GM23338 (cell line): Measurements from ENCODE around the gene ATP8B4.

Source experiments
- EZH2 ChIP-seq: fragments of 200-600 bp; sonication (generic); IDR thresholded peaks from one replicate; pipeline ENCODE4 v1.8.0; 2017; ENCODE audit warnings: antibody characterized with exemption, mild to moderate bottlenecking, low read depth; ENCODE audit not compliant: unreplicated experiment
- TF ChIP-seq, protein P1 (sequence below): IDR thresholded peaks from one replicate; pipeline ENCODE4 v1.6.1; 2018; ENCODE audit warnings: antibody characterized with exemption; ENCODE audit not compliant: unreplicated experiment
- TF ChIP-seq, protein P2 (sequence below), 2 experiments: fragments of 200-600 bp in 1 of 2; sonication (generic) in 1 of 2; conservative IDR thresholded peaks; 2 replicates each; pipeline versions ENCODE4 v1.5.1 to v1.6.1; 2016 to 2017; ENCODE audit warnings: antibody characterized with exemption in 2 of 2, low read depth in 2 of 2, mild to moderate bottlenecking in 2 of 2, moderate library complexity in 1 of 2

DNA sequence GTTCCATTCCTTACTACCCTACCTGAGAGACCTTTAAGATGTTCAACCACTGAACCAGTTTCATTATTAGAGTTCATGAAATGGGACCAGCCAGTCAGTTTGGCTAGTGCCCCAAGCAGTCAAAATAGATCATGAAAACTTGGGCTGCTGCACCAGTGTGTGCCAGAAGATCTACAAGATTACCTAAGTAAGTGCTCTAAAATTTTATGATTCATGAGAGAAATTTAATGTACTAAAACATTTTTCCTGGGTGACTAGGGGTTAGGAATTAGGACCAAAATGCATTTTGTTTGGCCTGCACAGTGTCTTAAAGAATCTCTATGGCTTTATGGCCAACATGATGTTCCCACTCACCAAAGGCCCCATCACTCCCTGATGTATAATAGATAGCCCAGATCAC, 214.7 kb downstream of the ATP8B4 start:
- TF ChIP-seq, protein P1, sequence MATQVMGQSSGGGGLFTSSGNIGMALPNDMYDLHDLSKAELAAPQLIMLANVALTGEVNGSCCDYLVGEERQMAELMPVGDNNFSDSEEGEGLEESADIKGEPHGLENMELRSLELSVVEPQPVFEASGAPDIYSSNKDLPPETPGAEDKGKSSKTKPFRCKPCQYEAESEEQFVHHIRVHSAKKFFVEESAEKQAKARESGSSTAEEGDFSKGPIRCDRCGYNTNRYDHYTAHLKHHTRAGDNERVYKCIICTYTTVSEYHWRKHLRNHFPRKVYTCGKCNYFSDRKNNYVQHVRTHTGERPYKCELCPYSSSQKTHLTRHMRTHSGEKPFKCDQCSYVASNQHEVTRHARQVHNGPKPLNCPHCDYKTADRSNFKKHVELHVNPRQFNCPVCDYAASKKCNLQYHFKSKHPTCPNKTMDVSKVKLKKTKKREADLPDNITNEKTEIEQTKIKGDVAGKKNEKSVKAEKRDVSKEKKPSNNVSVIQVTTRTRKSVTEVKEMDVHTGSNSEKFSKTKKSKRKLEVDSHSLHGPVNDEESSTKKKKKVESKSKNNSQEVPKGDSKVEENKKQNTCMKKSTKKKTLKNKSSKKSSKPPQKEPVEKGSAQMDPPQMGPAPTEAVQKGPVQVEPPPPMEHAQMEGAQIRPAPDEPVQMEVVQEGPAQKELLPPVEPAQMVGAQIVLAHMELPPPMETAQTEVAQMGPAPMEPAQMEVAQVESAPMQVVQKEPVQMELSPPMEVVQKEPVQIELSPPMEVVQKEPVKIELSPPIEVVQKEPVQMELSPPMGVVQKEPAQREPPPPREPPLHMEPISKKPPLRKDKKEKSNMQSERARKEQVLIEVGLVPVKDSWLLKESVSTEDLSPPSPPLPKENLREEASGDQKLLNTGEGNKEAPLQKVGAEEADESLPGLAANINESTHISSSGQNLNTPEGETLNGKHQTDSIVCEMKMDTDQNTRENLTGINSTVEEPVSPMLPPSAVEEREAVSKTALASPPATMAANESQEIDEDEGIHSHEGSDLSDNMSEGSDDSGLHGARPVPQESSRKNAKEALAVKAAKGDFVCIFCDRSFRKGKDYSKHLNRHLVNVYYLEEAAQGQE = no peak
- TF ChIP-seq, protein P2, sequence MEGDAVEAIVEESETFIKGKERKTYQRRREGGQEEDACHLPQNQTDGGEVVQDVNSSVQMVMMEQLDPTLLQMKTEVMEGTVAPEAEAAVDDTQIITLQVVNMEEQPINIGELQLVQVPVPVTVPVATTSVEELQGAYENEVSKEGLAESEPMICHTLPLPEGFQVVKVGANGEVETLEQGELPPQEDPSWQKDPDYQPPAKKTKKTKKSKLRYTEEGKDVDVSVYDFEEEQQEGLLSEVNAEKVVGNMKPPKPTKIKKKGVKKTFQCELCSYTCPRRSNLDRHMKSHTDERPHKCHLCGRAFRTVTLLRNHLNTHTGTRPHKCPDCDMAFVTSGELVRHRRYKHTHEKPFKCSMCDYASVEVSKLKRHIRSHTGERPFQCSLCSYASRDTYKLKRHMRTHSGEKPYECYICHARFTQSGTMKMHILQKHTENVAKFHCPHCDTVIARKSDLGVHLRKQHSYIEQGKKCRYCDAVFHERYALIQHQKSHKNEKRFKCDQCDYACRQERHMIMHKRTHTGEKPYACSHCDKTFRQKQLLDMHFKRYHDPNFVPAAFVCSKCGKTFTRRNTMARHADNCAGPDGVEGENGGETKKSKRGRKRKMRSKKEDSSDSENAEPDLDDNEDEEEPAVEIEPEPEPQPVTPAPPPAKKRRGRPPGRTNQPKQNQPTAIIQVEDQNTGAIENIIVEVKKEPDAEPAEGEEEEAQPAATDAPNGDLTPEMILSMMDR (conservative IDR thresholded peaks at IDR 0.05; ENCODE audit: low read depth in 2 of 2) = no peak
- TF ChIP-seq EZH2 = no peak
